HEK293T (cell line): ENCODE data around the gene ADAM22.
"Not testable (repeated sequence)": the region's sequence is repeated elsewhere in the genome, so short reads cannot be mapped to it uniquely, and the experiment has no call there.

Source experiments
- CTCF ChIA-PET: fragments of 350-600 bp; formaldehyde crosslinking; extraction: SDS; loops from one replicate; lab custom pipeline; 2021; ENCODE audit warnings: antibody characterized with exemption, inconsistent platforms; lab: Yijun Ruan, JAX
- POLR2A ChIA-PET: fragments of 350-600 bp; formaldehyde crosslinking; extraction: SDS; loops from one replicate; lab custom pipeline; 2020; ENCODE audit warnings: antibody characterized with exemption, inconsistent platforms; lab: Yijun Ruan, JAX
- DNase-seq: peaks from one replicate; pipeline ENCODE4 v3.0.0; 2012; ENCODE audit warnings: mixed read lengths; ENCODE audit errors: extremely low spot score
- ARNT ChIP-seq: fragments of 450-650 bp; IDR thresholded peaks from 2 replicates; pipeline ENCODE4 v1.6.1; 2017; ENCODE audit warnings: mild to moderate bottlenecking
- BHLHE40 ChIP-seq: fragments of 450-650 bp; IDR thresholded peaks from 2 replicates; pipeline ENCODE4 v1.6.1; 2016; ENCODE audit warnings: mild to moderate bottlenecking, moderate library complexity, borderline replicate concordance
- CTBP1 ChIP-seq: fragments of 450-650 bp; IDR thresholded peaks from 2 replicates; pipeline ENCODE4 v1.6.1; 2016; ENCODE audit warnings: borderline replicate concordance
- ELF4 ChIP-seq: fragments of 450-650 bp; IDR thresholded peaks from 2 replicates; pipeline ENCODE4 v1.6.1; 2017; ENCODE audit warnings: antibody characterized with exemption
- FOXA1 ChIP-seq: fragments of 450-650 bp; IDR thresholded peaks from 2 replicates; pipeline ENCODE4 v1.6.1; 2016; ENCODE audit warnings: mild to moderate bottlenecking
- FOXK2 ChIP-seq: fragments of 450-650 bp; IDR thresholded peaks from 2 replicates; pipeline ENCODE4 v1.6.1; 2016; ENCODE audit warnings: mild to moderate bottlenecking
- FOXM1 ChIP-seq: fragments of 450-650 bp; IDR thresholded peaks from 2 replicates; pipeline ENCODE4 v1.6.1; 2017; ENCODE audit warnings: mild to moderate bottlenecking, borderline replicate concordance
- HDGF ChIP-seq: fragments of 450-650 bp; IDR thresholded peaks from 2 replicates; pipeline ENCODE4 v1.6.1; 2017; ENCODE audit warnings: antibody characterized with exemption, borderline replicate concordance
- L3MBTL2 ChIP-seq: fragments of 450-650 bp; conservative IDR thresholded peaks from 2 replicates; pipeline ENCODE4 v1.6.1; 2016; ENCODE audit warnings: mild to moderate bottlenecking
- LEF1 ChIP-seq: fragments of 450-650 bp; IDR thresholded peaks from 2 replicates; pipeline ENCODE4 v1.6.1; 2017; ENCODE audit warnings: mild to moderate bottlenecking, borderline replicate concordance
- NFRKB ChIP-seq: fragments of 450-650 bp; IDR thresholded peaks from 2 replicates; pipeline ENCODE4 v1.6.1; 2016; ENCODE audit warnings: mild to moderate bottlenecking, moderate library complexity
- SP1 ChIP-seq: fragments of 450-650 bp; IDR thresholded peaks from 2 replicates; pipeline ENCODE4 v1.6.1; 2017
- SUZ12 ChIP-seq: fragments of 450-650 bp; IDR thresholded peaks from 2 replicates; pipeline ENCODE4 v1.6.1; 2016; ENCODE audit warnings: mild to moderate bottlenecking
- TARDBP ChIP-seq: fragments of 450-650 bp; IDR thresholded peaks from 2 replicates; pipeline ENCODE4 v1.6.1; 2016
- ZNF384 ChIP-seq: fragments of 450-650 bp; IDR thresholded peaks from 2 replicates; pipeline ENCODE4 v1.6.1; 2016
- TF ChIP-seq, protein P1 (sequence below): fragments of 450-650 bp; IDR thresholded peaks from 2 replicates; pipeline ENCODE4 v1.6.1; 2016

ADAM22 gene, protein sequence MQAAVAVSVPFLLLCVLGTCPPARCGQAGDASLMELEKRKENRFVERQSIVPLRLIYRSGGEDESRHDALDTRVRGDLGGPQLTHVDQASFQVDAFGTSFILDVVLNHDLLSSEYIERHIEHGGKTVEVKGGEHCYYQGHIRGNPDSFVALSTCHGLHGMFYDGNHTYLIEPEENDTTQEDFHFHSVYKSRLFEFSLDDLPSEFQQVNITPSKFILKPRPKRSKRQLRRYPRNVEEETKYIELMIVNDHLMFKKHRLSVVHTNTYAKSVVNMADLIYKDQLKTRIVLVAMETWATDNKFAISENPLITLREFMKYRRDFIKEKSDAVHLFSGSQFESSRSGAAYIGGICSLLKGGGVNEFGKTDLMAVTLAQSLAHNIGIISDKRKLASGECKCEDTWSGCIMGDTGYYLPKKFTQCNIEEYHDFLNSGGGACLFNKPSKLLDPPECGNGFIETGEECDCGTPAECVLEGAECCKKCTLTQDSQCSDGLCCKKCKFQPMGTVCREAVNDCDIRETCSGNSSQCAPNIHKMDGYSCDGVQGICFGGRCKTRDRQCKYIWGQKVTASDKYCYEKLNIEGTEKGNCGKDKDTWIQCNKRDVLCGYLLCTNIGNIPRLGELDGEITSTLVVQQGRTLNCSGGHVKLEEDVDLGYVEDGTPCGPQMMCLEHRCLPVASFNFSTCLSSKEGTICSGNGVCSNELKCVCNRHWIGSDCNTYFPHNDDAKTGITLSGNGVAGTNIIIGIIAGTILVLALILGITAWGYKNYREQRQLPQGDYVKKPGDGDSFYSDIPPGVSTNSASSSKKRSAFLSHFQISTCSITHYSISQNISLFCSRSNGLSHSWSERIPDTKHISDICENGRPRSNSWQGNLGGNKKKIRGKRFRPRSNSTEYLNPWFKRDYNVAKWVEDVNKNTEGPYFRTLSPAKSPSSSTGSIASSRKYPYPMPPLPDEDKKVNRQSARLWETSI

DNA sequence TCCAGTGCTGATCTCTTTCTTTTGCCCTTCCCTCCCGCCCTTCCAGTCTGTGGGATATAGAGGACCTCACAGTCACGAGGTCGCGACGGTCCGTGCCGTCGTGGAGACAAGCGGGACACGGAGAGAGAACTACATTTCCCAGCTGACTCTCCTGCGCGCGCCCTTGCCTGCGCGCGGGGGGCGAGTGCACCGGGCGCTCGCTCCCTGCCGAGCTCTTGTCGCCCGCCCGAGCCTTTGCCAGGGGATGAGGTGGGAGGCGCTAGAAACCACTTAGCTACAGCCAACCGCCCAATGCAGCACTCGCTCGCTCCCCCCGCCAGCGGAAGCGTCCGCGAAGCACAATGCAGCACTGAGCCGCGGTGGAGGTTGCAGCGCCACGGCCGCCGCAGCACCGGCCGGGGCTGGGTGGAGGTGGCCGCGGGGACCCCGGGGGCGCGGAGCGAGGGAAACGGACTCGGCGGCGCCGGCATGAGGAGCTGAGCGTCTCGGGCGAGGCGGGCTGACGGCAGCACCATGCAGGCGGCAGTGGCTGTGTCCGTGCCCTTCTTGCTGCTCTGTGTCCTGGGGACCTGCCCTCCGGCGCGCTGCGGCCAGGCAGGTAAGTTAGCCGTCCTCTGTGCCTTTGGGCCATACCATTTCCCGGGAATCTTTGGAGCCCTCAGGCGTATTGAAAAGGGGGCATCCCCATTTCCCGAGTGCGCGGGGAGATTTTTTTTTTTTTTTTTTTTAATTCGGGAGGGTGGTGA is at the start of gene ADAM22:
TSS of gene ADAM22 (plus strand) at position 299 of the 746 bp plus-strand sequence. CDS start at position 514, 215 bp downstream.
- CTCF ChIA-PET = no interaction called here

DNA sequence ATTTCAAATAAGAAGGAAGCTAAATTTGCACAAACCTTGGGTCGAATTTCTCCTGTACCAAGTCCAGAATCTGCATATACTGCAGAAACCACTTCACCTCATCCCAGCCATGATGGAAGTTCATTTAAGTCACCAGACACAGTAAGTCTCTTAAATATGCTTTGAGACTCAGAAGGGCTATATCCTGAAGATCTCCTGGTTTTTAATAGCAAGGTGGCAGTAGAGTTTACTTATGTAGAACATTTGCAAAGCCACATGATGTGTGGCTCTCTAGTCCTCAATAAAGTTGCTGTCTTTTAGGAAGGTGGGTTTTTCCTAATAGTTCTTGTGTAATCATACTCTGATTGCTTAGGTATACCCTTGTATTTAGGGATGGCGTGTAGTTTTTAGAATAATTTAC is 49.0 kb upstream of the ADAM22 start:
- POLR2A ChIA-PET = interaction anchor here (2.6 kb wide), 1 partner anchor 9 kb away, joined by 6 read pairs; the partner anchor contains the start of genes DBF4 and SLC25A40
- CTCF ChIA-PET = no interaction called here

More for the DNA sequence above, at the start of gene ADAM22:
- TF ChIP-seq NFRKB = no peak
- TF ChIP-seq SUZ12 = no peak
- no peak for TF ChIP-seq FOXM1
- TF ChIP-seq L3MBTL2 = peak; percentile 77
- no peak for TF ChIP-seq TARDBP
- TF ChIP-seq LEF1 = no peak
- TF ChIP-seq ELF4 = no peak
- peak; percentile 87 for TF ChIP-seq ZNF384
- no peak for TF ChIP-seq BHLHE40
- no peak for TF ChIP-seq CTBP1
- TF ChIP-seq FOXK2 = no peak
- DNase-seq = peak; percentile 89
- POLR2A ChIA-PET = interaction anchor here (0.6 to 2.7 kb wide), 9 partner anchors 8 to 584 kb away, joined by 3 to 9 read pairs (median 3); partner anchors contain the start of genes DBF4 and SLC25A40

DNA sequence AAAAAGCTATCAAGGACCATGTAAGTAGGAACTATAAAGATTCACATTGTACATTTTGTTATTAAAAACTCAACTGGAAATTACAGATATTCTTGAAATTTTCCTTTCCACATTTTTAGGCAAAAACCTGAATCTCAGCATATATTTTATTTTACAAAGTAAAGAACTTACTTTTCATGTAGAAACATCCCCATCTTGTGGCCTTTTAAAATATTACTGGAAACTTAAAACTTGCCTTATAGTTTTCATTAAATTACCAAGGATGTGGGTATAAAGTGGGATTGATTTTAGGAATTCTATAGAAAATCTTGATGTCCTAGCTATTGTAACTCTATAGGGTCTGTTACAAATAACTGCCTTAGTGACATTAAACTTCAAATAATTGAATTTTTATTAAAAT is 47.2 kb upstream of the ADAM22 start:
- no peak for DNase-seq
- TF ChIP-seq FOXA1 (no peak), NFRKB (no peak), ZNF384 (no peak), BHLHE40 (no peak), TARDBP (no peak), HDGF (no peak), FOXM1 (no peak), ARNT (no peak), L3MBTL2 (no peak), CTBP1 (no peak), LEF1 (no peak)
- TF ChIP-seq, protein P1, sequence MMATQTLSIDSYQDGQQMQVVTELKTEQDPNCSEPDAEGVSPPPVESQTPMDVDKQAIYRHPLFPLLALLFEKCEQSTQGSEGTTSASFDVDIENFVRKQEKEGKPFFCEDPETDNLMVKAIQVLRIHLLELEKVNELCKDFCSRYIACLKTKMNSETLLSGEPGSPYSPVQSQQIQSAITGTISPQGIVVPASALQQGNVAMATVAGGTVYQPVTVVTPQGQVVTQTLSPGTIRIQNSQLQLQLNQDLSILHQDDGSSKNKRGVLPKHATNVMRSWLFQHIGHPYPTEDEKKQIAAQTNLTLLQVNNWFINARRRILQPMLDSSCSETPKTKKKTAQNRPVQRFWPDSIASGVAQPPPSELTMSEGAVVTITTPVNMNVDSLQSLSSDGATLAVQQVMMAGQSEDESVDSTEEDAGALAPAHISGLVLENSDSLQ = no peak
- ChIA-PET CTCF (interaction anchor here (0.8 kb wide), 1 partner anchor 11 kb away, joined by 3 read pairs; the partner anchor contains the start of genes DBF4 and SLC25A40), POLR2A (interaction anchor here (2.6 kb wide), 1 partner anchor 11 kb away, joined by 6 read pairs; the partner anchor contains the start of genes DBF4 and SLC25A40)

More for the DNA sequence above, 49.0 kb upstream of the ADAM22 start:
- no peak for DNase-seq
- no peak for TF ChIP-seq L3MBTL2
- no peak for TF ChIP-seq ZNF384
- TF ChIP-seq ELF4 = no peak
- no peak for TF ChIP-seq BHLHE40
- no peak for TF ChIP-seq CTBP1
- no peak for TF ChIP-seq TARDBP
- no peak for TF ChIP-seq SUZ12
- TF ChIP-seq FOXK2 = no peak

DNA sequence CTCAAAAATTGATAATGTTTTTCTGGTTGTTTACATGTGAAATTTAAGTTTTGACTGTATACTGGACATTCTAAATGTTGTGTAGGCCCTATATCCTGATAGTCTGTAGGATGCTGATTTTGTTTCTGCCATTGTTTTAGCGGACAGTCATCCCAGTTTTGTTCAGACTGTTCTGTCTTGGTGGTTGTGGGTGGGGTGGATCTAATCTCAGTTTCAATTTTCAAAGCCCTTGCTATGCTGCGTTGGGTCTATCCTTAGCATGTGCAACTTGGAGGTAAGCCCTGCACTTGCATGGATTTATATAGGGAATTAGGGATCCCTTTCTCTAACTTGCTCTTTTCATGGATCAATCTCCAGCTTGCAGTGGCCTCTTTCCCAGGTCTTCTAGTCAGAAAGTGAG is 38.7 kb upstream of the ADAM22 start:
- no peak for DNase-seq
- ChIA-PET CTCF (no interaction called here), POLR2A (no interaction called here)
- TF ChIP-seq SUZ12 (no peak), TARDBP (no peak)

DNA sequence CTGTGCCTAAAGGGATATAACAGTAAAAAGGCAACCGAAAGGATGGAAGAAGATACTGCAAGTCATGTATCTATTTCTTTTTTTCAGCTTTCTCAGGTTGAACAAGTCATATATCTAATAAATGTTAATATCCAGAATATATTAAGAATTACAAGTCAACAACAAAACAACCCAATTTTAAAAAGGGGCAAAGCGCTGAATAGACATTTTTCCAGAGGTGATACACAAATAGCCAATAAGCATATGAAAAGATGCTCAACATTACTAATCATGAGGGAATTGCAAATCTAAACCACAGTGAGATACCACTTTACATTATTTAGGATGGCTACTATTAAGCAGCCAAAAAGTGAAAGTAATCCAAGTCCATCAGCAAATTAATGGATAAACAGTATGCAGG is 34.8 kb upstream of the ADAM22 start:
- ChIA-PET CTCF (no interaction called here), POLR2A (no interaction called here)
- DNase-seq = no peak
- TF ChIP-seq FOXA1 (no peak), BHLHE40 (no peak), HDGF (no peak), ZNF384 (no peak), SUZ12 (no peak), FOXK2 (no peak), FOXM1 (no peak), ELF4 (no peak), LEF1 (no peak), NFRKB (no peak), CTBP1 (no peak), L3MBTL2 (no peak), SP1 (no peak), TARDBP (no peak), ARNT (no peak)
- TF ChIP-seq, protein P1 = no peak

DNA sequence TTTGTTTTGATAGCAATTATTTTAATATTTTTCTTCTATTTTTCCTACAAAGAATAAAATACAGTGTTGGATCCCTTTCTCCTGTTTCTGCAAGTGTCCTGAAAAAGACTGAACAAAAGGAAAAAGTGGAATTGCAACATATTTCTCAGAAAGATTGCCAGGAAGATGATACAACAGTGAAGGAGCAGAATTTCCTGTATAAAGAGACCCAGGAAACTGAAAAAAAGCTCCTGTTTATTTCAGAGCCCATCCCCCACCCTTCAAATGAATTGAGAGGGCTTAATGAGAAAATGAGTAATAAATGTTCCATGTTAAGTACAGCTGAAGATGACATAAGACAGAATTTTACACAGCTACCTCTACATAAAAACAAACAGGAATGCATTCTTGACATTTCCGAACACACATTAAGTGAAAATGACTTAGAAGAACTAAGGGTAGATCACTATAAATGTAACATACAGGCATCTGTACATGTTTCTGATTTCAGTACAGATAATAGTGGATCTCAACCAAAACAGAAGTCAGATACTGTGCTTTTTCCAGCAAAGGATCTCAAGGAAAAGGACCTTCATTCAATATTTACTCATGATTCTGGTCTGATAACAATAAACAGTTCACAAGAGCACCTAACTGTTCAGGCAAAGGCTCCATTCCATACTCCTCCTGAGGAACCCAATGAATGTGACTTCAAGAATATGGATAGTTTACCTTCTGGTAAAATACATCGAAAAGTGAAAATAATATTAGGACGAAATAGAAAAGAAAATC is 26.7 kb upstream of the ADAM22 start:
- POLR2A ChIA-PET, CTCF ChIA-PET, DNase-seq: not testable (repeated sequence)

DNA sequence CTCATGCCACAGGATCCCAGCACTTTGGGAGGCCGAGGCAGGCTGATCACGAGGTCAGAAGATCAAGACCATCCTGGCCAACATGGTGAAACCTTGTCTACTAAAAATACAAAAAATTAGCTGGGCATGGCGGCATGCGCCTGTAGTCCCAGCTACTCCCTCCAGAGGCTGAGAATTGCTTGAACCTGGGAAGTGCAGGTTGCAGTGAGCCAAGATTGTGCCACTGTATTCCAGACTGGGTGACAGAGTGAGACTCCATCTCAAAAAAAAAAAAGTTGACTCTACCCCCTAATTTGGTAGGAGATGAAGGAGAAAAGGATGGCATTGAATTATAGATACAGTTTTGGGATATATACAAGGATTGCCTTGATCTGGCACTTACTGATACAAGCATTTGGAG is 25.2 kb upstream of the ADAM22 start:
- POLR2A ChIA-PET, CTCF ChIA-PET, DNase-seq: not testable (repeated sequence)
